Smooth muscle cell (in vitro differentiated cells): ENCODE data around the gene IFI27L2. TPM values are rescaled to one million over a fixed set of nuclear protein-coding genes. Genes with fewer than 3 reads are reported as not detected.

Experiments
- DNase-seq: peaks from one replicate; lab custom pipeline; 2025; ENCODE audit not compliant: unreplicated experiment; lab: John Stamatoyannopoulos, UW
- H2AFZ ChIP-seq: fragments of 200-600 bp; sonication (generic); 2 replicates; pipeline ENCODE4 v1.6.0; 2016; ENCODE audit warnings: antibody characterized with exemption, low read depth, mild to moderate bottlenecking
- H3F3A ChIP-seq: fragments of 200-600 bp; sonication (generic); 2 replicates; pipeline ENCODE4 v1.6.0; 2017; ENCODE audit warnings: antibody characterized with exemption, low read depth
- H3K27ac ChIP-seq: fragments of 200-600 bp; sonication (generic); 2 replicates; pipeline ENCODE4 v1.5.1; 2016; ENCODE audit warnings: low read depth, mild to moderate bottlenecking
- H3K27me3 ChIP-seq: fragments of 200-600 bp; sonication (generic); 2 replicates; pipeline ENCODE4 v1.6.1; 2016; ENCODE audit warnings: low read depth, mild to moderate bottlenecking
- H3K36me3 ChIP-seq: fragments of 200-600 bp; sonication (generic); 2 replicates; pipeline ENCODE4 v1.5.1; 2016; ENCODE audit warnings: low read depth
- H3K4me1 ChIP-seq: fragments of 200-600 bp; sonication (generic); 2 replicates; pipeline ENCODE4 v1.5.1; 2016; ENCODE audit warnings: low read depth
- H3K4me2 ChIP-seq: fragments of 200-600 bp; sonication (generic); 2 replicates; pipeline ENCODE4 v1.6.0; 2016; ENCODE audit warnings: mild to moderate bottlenecking
- H3K4me3 ChIP-seq: fragments of 200-600 bp; sonication (generic); 2 replicates; pipeline ENCODE4 v1.5.1; 2016; ENCODE audit warnings: mild to moderate bottlenecking
- H3K79me2 ChIP-seq: fragments of 200-600 bp; sonication (generic); 2 replicates; pipeline ENCODE4 v1.6.0; 2016; ENCODE audit warnings: low read depth, mild to moderate bottlenecking
- H3K9ac ChIP-seq: fragments of 200-600 bp; sonication (generic); 2 replicates; pipeline ENCODE4 v1.6.0; 2016; ENCODE audit warnings: low read depth
- H3K9me3 ChIP-seq: fragments of 200-600 bp; sonication (generic); replicated peaks from 2 replicates; pipeline ENCODE4 v1.5.1; 2016; ENCODE audit warnings: low read depth
- H4K20me1 ChIP-seq: fragments of 200-600 bp; sonication (generic); 2 replicates; pipeline ENCODE4 v1.6.0; 2016; ENCODE audit warnings: low read depth
- CTCF ChIP-seq: fragments of 200-600 bp; sonication (generic); IDR thresholded peaks from 2 replicates; pipeline ENCODE4 v1.5.1; 2017; ENCODE audit warnings: borderline replicate concordance, mild to moderate bottlenecking, antibody characterized with exemption; ENCODE audit not compliant: insufficient read depth, poor library complexity, severe bottlenecking
- WGBS: methylation state at CpG from one replicate; pipeline ENCODE4 v1.1.7; 2016; ENCODE audit warnings: low lambda C conversion rate; 5-methylcytosine and 5-hydroxymethylcytosine counted together
- polyA plus RNA-seq: library from polyadenylated mRNA; unstranded; fragments of >200 nt; fragmentation: Nextera tagmentation; extraction: Ambion mirVana; gene quantifications from 2 replicates; pipeline ENCODE4 v1.2.1, GENCODE V29; 2016
- total RNA-seq: library from RNA; depleted of rRNA; stranded (reverse); fragments of >200 nt; gene quantifications from 2 replicates; pipeline ENCODE4 v1.2.3, GENCODE V29; 2014

Gene IFI27L2
- total and polyA plus RNA-seq, 2 experiments from 2014 or later = 96.0 to 162 TPM

DNA sequence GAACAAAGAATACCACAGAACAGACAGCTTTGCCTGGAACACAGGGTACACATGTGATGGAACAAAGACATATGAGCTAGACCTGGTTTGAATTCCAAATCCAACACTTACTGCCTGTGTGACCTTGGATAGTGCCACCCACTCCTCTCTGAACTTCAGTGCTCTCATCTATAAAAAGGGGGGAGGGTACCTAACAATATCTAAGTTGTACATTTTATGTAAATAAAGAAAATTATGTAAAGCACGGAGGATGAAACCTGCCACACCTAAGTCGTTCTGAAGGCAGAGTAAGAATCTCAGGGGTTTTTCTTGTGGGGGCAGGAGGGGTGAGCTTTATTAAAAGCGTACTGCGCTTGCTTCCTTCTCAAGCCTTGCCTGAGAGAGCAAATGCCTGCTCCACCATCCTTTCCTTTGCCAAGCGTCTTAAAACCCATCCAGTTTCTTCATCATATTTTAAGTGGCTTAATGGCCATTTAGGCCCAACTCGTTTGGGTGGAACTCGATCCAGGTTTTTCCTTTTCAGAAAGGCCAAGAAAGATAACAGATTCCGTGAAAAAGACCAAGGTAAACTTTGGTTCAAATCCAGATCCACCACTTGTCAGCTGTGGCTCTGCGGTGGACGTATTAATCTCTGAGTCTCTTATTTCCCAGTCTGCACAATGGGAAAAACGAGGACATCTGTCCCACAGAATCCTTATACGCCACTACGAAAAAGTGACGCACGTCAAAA is 49.3 kb downstream of the IFI27L2 start:
- peak overlapping the region; percentile 100 for H2AFZ ChIP-seq
- H3K36me3 ChIP-seq = peaks cover 3% of the 10 kb centered on the region
- H3K4me3 ChIP-seq = peak overlapping the region; percentile 99
- peaks cover 51% of the 10 kb centered on the region for H4K20me1 ChIP-seq
- H3K27ac ChIP-seq = peak overlapping the region; percentile 96
- H3F3A ChIP-seq = peaks cover 4% of the 10 kb centered on the region
- TF ChIP-seq CTCF = no peak
- H3K9ac ChIP-seq = peak overlapping the region; percentile 98
- no peaks in the 10 kb centered on the region for H3K9me3 ChIP-seq
- DNase-seq = no peak
- H3K27me3 ChIP-seq = no peaks in the 10 kb centered on the region
- 14% methylated on average over 15 of the region's 15 CpGs for WGBS
- H3K4me1 ChIP-seq = peaks cover 31% of the 10 kb centered on the region
- H3K4me2 ChIP-seq = peak overlapping the region; percentile 97
- peaks cover 82% of the 10 kb centered on the region for H3K79me2 ChIP-seq

- TF ChIP-seq CTCF = no peak
- Histone ChIP-seq H3K27ac (no peak overlapping the region), H3K36me3 (peaks cover 6% of the 10 kb centered on the region), H3K9me3 (no peaks in the 10 kb centered on the region), H3K4me1 (peaks cover 31% of the 10 kb centered on the region), H2AFZ (no peak overlapping the region), H3K4me2 (peak overlapping the region; percentile 97), H3K9ac (no peak overlapping the region), H3K4me3 (peak overlapping the region; percentile 99), H3K79me2 (peaks cover 97% of the 10 kb centered on the region), H3F3A (peaks cover 4% of the 10 kb centered on the region), H3K27me3 (no peaks in the 10 kb centered on the region), H4K20me1 (peaks cover 67% of the 10 kb centered on the region)
- no peak for DNase-seq
- 96% methylated on average over 5 of the region's 5 CpGs for WGBS
Measured at GRCh38 chr14:94077823-94078222, 51.6 kb downstream of the IFI27L2 start.

Other genes starting within 250 kb of the IFI27L2 start
- not detected in 2 replicates for gene FAM181A, start 202.3 kb downstream of the IFI27L2 start, total RNA-seq
- gene FAM181A, start 202.3 kb downstream of the IFI27L2 start, polyA plus RNA-seq = not detected in 2 replicates
- 0.99 and 6.5 TPM in 2 replicates for gene ASB2, start 153.0 kb downstream of the IFI27L2 start, total RNA-seq
- 0.30 TPM in 1 of 2 replicates, not detected in the other for gene ASB2, start 153.0 kb downstream of the IFI27L2 start, polyA plus RNA-seq
- gene CCDC197, start 132.3 kb downstream of the IFI27L2 start, total RNA-seq = not detected in 2 replicates
- gene CCDC197, start 132.3 kb downstream of the IFI27L2 start, polyA plus RNA-seq = not detected in 2 replicates
- 2.4 and 5.1 TPM in 2 replicates for gene OTUB2, start 103.3 kb downstream of the IFI27L2 start, total RNA-seq
- 1.7 and 4.0 TPM in 2 replicates for gene OTUB2, start 103.3 kb downstream of the IFI27L2 start, polyA plus RNA-seq
- gene DDX24, start 48.4 kb downstream of the IFI27L2 start, total RNA-seq = 117 and 151 TPM in 2 replicates
- gene DDX24, start 48.4 kb downstream of the IFI27L2 start, polyA plus RNA-seq = 118 and 127 TPM in 2 replicates
- 2.9 and 14.7 TPM in 2 replicates for gene IFI27L1, start 48.3 kb downstream of the IFI27L2 start, total RNA-seq
- gene IFI27L1, start 48.3 kb downstream of the IFI27L2 start, polyA plus RNA-seq = 38.0 and 38.2 TPM in 2 replicates
- gene IFI27, start 18.9 kb downstream of the IFI27L2 start, total RNA-seq = 0.13 and 0.40 TPM in 2 replicates
- 3.1 TPM in 2 replicates for gene IFI27, start 18.9 kb downstream of the IFI27L2 start, polyA plus RNA-seq
- 0.27 and 0.40 TPM in 2 replicates for gene PPP4R4, start 44.7 kb upstream of the IFI27L2 start, total RNA-seq
- 0.27 and 0.38 TPM in 2 replicates for gene PPP4R4, start 44.7 kb upstream of the IFI27L2 start, polyA plus RNA-seq
- not detected in 2 replicates for gene SERPINA10, start 163.7 kb upstream of the IFI27L2 start, total RNA-seq
- gene SERPINA10, start 163.7 kb upstream of the IFI27L2 start, polyA plus RNA-seq = not detected in 2 replicates
- gene SERPINA6, start 193.7 kb upstream of the IFI27L2 start, total RNA-seq = not detected in 2 replicates
- 0.12 TPM in 1 of 2 replicates, not detected in the other for gene SERPINA6, start 193.7 kb upstream of the IFI27L2 start, polyA plus RNA-seq
- not detected in 2 replicates for gene SERPINA2, start 237.1 kb upstream of the IFI27L2 start, total RNA-seq
- not detected in 2 replicates for gene SERPINA2, start 237.1 kb upstream of the IFI27L2 start, polyA plus RNA-seq